SH-SY5Y (cell line): ENCODE results near the gene TMPRSS6.

Experiments
- GATA2 ChIP-seq: IDR thresholded peaks from 2 replicates; pipeline ENCODE4 v1.6.1; 2011; ENCODE audit warnings: mild to moderate bottlenecking, low read depth, low read length
- GATA3 ChIP-seq: IDR thresholded peaks from 2 replicates; pipeline ENCODE4 v1.6.1; 2011; ENCODE audit warnings: low read depth, mild to moderate bottlenecking, low read length, moderate library complexity

TMPRSS6 gene

DNA sequence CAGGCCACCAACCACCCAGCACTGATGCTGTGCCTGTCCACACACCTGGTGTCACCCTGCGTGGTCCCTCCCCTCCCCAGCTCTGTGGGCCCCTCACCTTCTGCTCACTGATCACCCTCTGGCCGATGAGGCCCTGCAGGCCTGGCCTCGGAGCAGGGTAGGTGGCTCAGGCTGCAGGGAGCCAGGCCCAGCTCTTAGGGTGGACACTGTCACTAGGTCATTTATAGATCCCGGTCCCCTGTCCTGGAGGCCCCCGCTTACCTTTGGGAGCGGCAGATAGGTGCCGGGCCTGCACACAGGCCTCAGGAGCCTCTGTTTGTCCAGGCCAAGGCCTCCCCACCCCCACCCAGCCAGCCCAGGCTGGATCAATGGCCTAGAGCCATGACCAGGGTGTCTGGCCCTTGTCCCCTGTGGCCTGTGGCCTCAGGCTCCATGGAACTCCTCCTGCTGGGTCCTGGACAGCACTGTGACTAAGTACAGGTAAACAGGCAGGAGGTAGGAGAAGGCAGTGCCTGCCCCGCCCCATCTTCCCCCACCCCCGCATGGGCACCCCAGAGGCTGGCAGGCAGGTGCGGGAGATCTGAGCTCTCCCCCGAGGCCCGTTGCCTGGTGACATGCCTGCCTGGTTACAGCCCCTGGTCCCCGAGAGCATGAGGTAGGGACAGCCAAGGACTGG, at the start of gene TMPRSS6:
TMPRSS6 (minus strand) TSS at position 472 of the 676 bp plus-strand sequence. CDS start 6,296 bp downstream, outside the sequence.
- no peak for TF ChIP-seq GATA3
- no peak for TF ChIP-seq GATA2

DNA sequence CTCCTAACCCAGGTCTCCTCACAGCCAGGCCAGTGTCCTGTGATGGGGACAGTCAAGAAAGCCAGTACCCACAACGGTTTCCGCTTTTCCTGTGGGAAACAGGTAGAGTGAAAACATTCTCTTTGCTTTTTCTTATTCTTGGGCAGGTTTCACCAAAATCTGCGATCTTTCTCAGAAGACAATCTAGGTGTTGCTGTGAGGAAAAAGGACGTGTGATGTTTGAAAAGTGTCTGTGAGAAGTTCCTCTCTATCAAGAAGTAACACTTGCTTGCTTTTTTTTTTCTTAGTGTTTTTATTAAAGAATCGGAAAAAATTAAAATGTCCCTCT, 49.4 kb upstream of the TMPRSS6 start:
- no peak for TF ChIP-seq GATA2

- TF ChIP-seq GATA2 (no peak), GATA3 (no peak)
These were observed 48.2 kb upstream of the TMPRSS6 start for GRCh38 chr22:37157516-37158285.

DNA sequence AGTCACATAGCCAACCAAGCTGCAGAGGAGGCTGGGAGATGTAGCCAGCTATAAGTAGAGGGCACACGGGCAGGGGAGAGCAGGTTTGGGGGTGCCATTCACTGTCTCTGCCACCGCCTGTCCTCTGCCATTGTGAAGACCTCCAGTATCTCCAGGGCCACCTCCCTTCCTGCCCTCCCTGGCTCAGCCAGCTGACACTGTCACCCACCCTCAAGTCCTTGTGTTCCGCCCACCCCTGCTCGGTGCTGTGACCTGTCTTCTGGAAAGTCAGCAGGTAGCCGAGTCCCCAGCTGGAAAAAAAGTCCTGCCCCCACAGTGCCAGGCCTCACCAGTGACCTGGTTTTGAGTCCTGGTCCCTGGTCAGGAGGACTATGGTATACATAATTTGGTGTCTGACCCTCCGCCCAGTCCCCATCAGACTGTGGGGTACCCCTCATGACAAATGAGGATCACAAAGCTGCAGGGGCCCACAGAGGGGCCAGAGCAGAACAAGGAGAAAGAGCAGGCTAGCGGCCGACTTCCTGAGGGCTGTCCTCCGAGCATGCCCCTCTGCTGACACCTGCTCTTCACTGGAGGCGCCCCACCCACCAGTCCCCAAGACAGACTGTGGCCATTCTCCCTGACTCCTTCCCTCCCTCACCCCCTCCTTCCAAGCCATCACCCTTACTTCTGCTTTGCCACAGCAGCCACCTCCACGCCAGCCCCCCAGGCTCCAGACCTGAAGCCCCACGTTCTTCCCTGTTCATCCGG, 47.3 kb upstream of the TMPRSS6 start:
- TF ChIP-seq GATA3, result no peak
- TF ChIP-seq GATA2, result no peak

DNA sequence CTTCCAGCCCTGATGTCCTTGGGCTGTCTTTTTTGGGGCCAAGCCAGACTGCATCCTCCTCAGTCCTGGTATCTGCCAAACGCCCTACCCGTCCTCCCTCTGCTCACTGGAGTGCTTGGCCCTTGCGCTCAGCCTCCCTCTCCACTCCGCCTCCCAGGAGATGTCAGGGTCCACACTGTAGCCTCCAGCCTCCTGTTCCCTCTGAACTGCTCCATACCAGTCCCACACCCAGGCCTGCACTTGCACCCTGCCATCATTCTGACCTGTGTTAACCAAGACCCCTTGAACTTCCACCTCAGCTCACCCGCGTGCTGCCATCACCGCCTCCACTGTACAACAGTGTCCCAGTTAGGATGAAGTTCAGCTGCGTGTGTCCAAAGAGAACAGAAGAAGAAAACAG, 46.5 kb upstream of the TMPRSS6 start:
- TF ChIP-seq GATA2 (no peak), GATA3 (no peak)

- TF ChIP-seq GATA3 (no peak), GATA2 (no peak)
These were observed 45.6 kb upstream of the TMPRSS6 start for GRCh38 chr22:37154925-37155712.

DNA sequence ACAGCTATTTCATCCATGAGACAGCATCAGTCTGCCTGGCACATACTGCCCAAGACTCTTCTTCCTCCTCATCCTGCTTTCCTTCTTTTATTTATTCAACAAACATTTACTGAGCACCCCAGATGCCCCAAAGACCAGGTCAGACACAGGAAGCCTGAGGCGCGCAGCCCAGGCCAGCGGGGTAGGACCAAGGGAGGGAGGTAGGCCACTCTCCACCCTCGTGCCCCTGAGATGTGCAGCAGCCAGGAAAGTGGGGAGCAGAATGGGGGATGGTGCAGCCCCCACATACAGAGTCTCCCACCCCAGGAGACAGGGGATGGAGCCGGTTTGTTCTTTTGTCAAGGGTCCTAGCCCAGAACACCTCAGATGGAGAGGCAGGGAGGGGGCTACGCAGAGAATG, 44.4 kb upstream of the TMPRSS6 start:
- TF ChIP-seq GATA3, result no peak
- TF ChIP-seq GATA2, result no peak

DNA sequence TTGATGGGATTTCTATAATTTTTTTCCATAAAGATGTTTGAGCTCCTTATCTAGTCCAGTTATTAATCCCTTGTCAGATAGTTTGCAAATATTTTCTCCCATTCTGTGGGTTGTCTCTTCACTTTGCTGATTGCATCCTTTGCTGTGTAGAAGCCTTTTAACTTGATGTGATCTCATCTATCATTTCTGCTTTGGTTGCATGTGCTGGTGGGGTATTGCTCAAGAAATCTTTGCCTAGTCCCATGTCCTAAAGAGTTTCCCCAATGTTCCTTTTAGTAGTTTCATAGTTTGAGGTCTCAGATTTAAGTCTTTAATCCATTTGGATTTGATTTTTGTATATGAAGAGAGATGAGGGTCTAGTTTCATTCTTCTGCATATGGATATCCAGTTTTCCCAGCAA, 41.9 kb upstream of the TMPRSS6 start:
- TF ChIP-seq GATA2 (no peak), GATA3 (no peak)

DNA sequence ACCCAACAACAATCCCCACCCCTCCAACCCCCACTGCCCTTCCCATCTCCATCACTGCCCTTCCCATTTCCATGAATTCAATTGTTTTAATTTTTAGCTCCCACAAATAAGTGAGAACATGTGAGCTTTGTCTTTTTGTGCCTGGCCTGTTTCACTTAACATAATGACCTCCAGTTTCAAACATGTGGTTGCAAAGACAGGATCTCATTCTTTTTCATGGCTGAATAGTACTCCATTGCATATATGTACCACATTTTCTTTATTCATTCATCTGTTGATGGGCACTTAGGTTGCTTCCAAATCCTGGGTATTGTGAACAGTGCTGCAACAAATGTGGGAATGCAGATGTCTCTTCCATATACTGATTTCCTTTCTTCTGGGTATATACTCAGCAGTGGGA, 41.2 kb upstream of the TMPRSS6 start:
- TF ChIP-seq GATA3 (no peak), GATA2 (no peak)

DNA sequence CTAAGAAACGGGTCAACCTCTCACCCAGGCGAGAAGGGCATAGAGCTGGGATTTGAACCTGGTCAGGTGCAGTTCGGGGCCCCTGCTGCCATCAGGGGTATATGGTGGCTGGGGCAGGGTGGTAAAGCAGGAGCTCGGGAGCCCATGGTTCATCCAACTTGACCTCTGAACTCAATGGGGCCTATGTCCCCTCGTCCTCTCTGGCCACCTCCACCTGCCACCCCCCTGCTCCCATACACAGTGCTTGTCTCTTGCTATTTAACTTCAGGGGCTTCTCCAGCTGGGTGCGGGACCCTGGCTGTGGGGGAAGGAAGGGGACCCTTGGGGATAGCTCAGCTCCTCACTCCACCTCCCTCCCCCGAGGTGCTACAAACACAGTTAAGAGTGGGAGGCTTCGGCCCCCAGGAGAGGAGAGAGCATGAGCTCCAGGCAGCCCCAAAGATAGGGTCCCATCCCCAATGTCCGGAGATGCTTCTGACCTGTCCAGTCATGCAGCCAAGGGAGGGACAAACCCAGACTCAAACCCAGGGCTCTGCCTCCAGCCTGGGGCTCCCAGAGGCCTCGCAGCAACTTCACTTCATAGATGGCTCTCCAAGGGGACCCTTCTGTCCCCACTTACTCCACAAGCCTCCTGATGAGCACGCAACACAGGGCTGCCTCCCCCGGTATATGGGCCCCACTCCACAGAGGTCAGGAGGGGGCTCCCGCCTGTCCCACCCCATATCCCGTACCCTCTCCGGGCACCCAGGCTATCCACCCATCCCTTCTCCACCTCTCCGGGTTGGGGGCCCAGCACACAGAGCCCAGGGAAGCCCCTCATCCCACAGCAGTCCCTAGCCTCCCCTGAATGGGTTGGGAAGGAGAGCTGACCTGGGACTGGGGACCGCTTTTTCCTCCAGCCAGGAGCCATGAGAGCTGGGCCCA, 39.5 kb upstream of the TMPRSS6 start:
- TF ChIP-seq GATA2 (no peak), GATA3 (no peak)

- TF ChIP-seq GATA2 (no peak), GATA3 (no peak)
These were observed 38.6 kb upstream of the TMPRSS6 start for GRCh38 chr22:37148031-37148651.

DNA sequence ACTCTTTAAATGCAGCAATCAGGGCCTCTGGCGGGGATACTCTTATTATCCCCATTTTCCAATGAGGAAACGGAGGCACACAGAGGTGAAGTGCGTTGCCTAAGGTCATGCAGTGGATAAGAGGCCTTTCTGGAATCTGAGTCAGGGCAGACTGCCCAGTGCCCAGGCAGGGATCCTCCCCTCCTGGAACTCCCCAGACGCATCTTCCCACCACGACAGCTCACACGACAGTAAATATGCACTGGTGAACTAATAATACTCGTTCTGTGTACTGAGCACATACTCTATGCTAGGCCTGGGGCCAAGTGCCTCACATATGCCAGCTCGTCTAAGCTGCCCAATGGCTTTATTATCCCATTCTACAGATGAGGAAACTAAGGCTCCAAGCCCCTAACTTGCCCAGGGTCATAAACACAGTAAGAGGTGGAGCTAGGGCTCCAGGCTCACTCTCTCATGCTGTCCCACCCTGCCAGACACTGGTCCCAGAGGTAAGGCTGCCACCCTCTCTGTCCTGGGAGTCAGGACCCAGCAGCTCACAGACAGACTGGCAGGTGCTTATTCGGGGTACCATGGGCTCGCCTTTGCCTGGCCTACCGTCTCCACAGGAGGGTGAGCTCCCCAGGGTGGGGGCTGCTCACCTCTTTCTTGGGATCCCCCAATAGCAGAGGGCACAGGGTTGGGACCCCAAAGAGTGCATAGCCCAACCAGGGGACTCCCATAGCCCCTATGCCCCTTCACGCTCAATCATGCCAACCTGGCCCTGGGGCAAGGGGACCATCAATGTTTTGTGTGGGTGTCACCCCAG, 37.9 kb upstream of the TMPRSS6 start:
- no peak for TF ChIP-seq GATA2
